ENCODE measurements around the gene MYL12A. TPM values are rescaled to one million over a fixed set of nuclear protein-coding genes. Genes with fewer than 3 reads are reported as not detected.
A peak's percentile ranks its signal among the peaks of the same experiment; 100 is the strongest.

The MYL12A gene
- polyA plus RNA-seq, 3 donors = 469 to 1,360 (median 1,139) TPM

DNA sequence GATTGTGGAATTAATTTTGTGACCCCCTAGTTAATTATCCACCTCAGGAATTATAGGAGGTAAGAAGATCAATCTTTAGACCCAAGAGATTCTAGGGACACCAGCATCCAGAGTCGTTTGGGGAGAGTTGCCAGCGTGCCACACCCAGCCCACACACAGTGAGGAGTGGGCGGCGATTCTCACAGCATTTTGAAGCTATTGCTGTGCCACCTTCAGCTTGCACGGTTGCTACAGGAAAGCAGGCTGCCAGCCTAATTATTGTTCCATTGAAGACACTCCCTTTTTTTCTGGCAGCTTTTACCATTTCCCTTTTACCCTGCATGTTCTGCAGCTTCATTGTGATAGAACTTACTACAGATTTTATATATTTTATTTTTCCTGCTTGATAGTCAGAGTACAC, 13.1 kb upstream of the MYL12A start:
- Histone ChIP-seq H3K27ac (ENCODE audit: low read depth in 1 of 2, low read length in 2 of 2) (no peak overlapping the region), H4K20me1 (ENCODE audit: insufficient read depth, low read length) (no peaks in the 10 kb centered on the region), H3K4me3 (replicated peaks in 1 of 3; ENCODE audit: low read depth in 2 of 3, low read length in 3 of 3) (no peak overlapping the region), H3K9me3 (replicated peaks in 1 of 2; ENCODE audit: control insufficient read depth in 1 of 2, insufficient read depth in 1 of 2, low read length in 2 of 2) (no peaks in the 10 kb centered on the region), H3K36me3 (replicated peaks in 1 of 2; ENCODE audit: control insufficient read depth in 1 of 2, insufficient read depth in 2 of 2, low read length in 2 of 2) (no peaks in the 10 kb centered on the region), H3K4me2 (replicated peaks; ENCODE audit: extremely low read depth, low read length, poor library complexity, severe bottlenecking) (no peak overlapping the region), H3K79me2 (ENCODE audit: insufficient read depth, low read length) (no peaks in the 10 kb centered on the region), H2AFZ (ENCODE audit: insufficient read depth, low read depth, low read length, poor library complexity, severe bottlenecking) (no peak overlapping the region), H3K4me1 (ENCODE audit: control insufficient read depth in 1 of 2, insufficient read depth in 2 of 2, low read length in 2 of 2) (peaks cover 0 to 3% of the 10 kb centered on the region in 2 donors), H3K27me3 (ENCODE audit: control insufficient read depth in 2 of 2, insufficient read depth in 2 of 2, low read length in 2 of 2) (no peaks in the 10 kb centered on the region), H3K9ac (ENCODE audit: insufficient read depth, low read length, poor library complexity, severe bottlenecking) (no peak overlapping the region)
- H3K27ac Mint-ChIP-seq = no peak overlapping the region
- peaks cover 0 to 2% (median 0%) of the 10 kb centered on the region in 7 donors for H3K9me3 Mint-ChIP-seq
- H3K36me3 Mint-ChIP-seq = peaks cover 0 to 3% of the 10 kb centered on the region in 2 donors
- intact Hi-C loops (cut with micrococcal nuclease) = no loop called here
- no CpG with 5 or more reads among the region's 5 CpGs for WGBS (ENCODE audit: insufficient coverage)
- peaks cover 6% of the 10 kb centered on the region for H3K4me1 Mint-ChIP-seq
- no peak for DNase-seq
- no peak overlapping the region for H3K4me3 Mint-ChIP-seq
- TF ChIP-seq, protein P1, sequence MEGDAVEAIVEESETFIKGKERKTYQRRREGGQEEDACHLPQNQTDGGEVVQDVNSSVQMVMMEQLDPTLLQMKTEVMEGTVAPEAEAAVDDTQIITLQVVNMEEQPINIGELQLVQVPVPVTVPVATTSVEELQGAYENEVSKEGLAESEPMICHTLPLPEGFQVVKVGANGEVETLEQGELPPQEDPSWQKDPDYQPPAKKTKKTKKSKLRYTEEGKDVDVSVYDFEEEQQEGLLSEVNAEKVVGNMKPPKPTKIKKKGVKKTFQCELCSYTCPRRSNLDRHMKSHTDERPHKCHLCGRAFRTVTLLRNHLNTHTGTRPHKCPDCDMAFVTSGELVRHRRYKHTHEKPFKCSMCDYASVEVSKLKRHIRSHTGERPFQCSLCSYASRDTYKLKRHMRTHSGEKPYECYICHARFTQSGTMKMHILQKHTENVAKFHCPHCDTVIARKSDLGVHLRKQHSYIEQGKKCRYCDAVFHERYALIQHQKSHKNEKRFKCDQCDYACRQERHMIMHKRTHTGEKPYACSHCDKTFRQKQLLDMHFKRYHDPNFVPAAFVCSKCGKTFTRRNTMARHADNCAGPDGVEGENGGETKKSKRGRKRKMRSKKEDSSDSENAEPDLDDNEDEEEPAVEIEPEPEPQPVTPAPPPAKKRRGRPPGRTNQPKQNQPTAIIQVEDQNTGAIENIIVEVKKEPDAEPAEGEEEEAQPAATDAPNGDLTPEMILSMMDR (IDR thresholded peaks at IDR 0.05) = no peak
- peaks cover 0 to 2% (median 0%) of the 10 kb centered on the region in 3 donors for H3K27me3 Mint-ChIP-seq (ENCODE audit: low read depth in 3 of 3)

DNA sequence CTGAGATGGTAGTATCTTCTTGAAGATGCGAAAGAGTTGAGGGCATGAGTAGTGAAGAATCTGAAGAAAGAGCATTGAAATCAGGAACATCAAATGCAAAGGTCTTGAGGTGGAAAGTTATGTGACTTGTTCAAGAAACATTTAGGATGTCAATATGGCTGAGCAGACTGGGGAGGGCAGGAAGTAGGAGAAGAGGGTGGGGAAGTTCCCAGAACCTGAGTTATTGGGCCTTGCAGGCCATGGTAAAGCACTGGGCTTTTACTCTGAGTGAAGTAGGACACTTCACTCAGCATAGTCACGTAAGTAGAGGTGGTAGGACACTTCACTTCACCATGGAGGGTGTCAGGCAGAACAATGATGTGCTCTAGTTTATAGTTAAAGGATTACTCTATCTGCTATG, 11.8 kb upstream of the MYL12A start:
- peaks cover 3 to 8% of the 10 kb centered on the region in 2 donors for H3K36me3 Mint-ChIP-seq
- H3K27me3 Mint-ChIP-seq (ENCODE audit: low read depth in 3 of 3) = peaks cover 0 to 2% (median 0%) of the 10 kb centered on the region in 3 donors
- Histone ChIP-seq H3K4me1 (ENCODE audit: control insufficient read depth in 1 of 2, insufficient read depth in 2 of 2, low read length in 2 of 2) (peaks cover 0 to 3% of the 10 kb centered on the region in 2 donors), H3K4me2 (replicated peaks; ENCODE audit: extremely low read depth, low read length, poor library complexity, severe bottlenecking) (no peak overlapping the region), H3K79me2 (ENCODE audit: insufficient read depth, low read length) (no peaks in the 10 kb centered on the region), H2AFZ (ENCODE audit: insufficient read depth, low read depth, low read length, poor library complexity, severe bottlenecking) (no peak overlapping the region), H3K27me3 (ENCODE audit: control insufficient read depth in 2 of 2, insufficient read depth in 2 of 2, low read length in 2 of 2) (no peaks in the 10 kb centered on the region), H3K27ac (ENCODE audit: low read depth in 1 of 2, low read length in 2 of 2) (no peak overlapping the region), H3K9ac (ENCODE audit: insufficient read depth, low read length, poor library complexity, severe bottlenecking) (no peak overlapping the region), H3K9me3 (replicated peaks in 1 of 2; ENCODE audit: control insufficient read depth in 1 of 2, insufficient read depth in 1 of 2, low read length in 2 of 2) (no peaks in the 10 kb centered on the region), H4K20me1 (ENCODE audit: insufficient read depth, low read length) (no peaks in the 10 kb centered on the region), H3K4me3 (replicated peaks in 1 of 3; ENCODE audit: low read depth in 2 of 3, low read length in 3 of 3) (no peak overlapping the region), H3K36me3 (replicated peaks in 1 of 2; ENCODE audit: control insufficient read depth in 1 of 2, insufficient read depth in 2 of 2, low read length in 2 of 2) (no peaks in the 10 kb centered on the region)
- H3K4me1 Mint-ChIP-seq = peaks cover 4% of the 10 kb centered on the region
- H3K27ac Mint-ChIP-seq = no peak overlapping the region
- intact Hi-C loops (cut with micrococcal nuclease) = no loop called here
- 100% methylated on average over 1 of the region's 2 CpGs for WGBS (ENCODE audit: insufficient coverage)
- H3K4me3 Mint-ChIP-seq = no peak overlapping the region
- TF ChIP-seq, protein P1 (IDR thresholded peaks at IDR 0.05) = no peak
- peak in 1 of 3 donors; percentile 11 for DNase-seq
- peaks cover 0 to 4% (median 1%) of the 10 kb centered on the region in 7 donors for H3K9me3 Mint-ChIP-seq

Measured in CD14-positive monocyte (primary cell).